ENCODE measurements around the gene ANO3. TPM values are rescaled to one million over a fixed set of nuclear protein-coding genes. Genes with fewer than 3 reads are reported as not detected.

Gene ANO3
- total and polyA plus RNA-seq, 12 donors, result 0.10 to 3.9 (median 0.65) TPM

- Histone ChIP-seq H3K4me3 (no peak overlapping the region), H3K27me3 (no peaks in the 10 kb centered on the region), H3K9me3 (replicated peaks in 1 of 3) (no peaks in the 10 kb centered on the region), H3K4me1 (replicated peaks in 1 of 2) (no peaks in the 10 kb centered on the region), H3K36me3 (replicated peaks in 1 of 2) (no peaks in the 10 kb centered on the region), H3K27ac (no peak overlapping the region)
- DNase-seq, result no peak
- no peak for TF ChIP-seq POLR2A (IDR thresholded peaks at IDR 0.05)
- TF ChIP-seq CTCF (IDR thresholded peaks at IDR 0.05), result no peak
- WGBS, 4 donors, result 42 to 52% (median 45%) methylated on average over 3 of the region's 3 CpGs
- intact Hi-C loops (cut with DNase I), result no loop called here
Measured at GRCh38 chr11:26557666-26558065, 225.7 kb downstream of the ANO3 start.

GRCh38 chr11:26558190-26558589 is 226.3 kb downstream of the ANO3 start:
- Histone ChIP-seq H3K9me3 (replicated peaks in 1 of 3) (no peaks in the 10 kb centered on the region), H3K27me3 (no peaks in the 10 kb centered on the region), H3K4me1 (replicated peaks in 1 of 2) (no peaks in the 10 kb centered on the region), H3K27ac (no peak overlapping the region), H3K36me3 (replicated peaks in 1 of 2) (no peaks in the 10 kb centered on the region), H3K4me3 (no peak overlapping the region)
- intact Hi-C loops (cut with DNase I), result no loop called here
- 59 to 70% (median 63%) methylated on average over 4 of the region's 4 CpGs for WGBS, 4 donors
- TF ChIP-seq CTCF (IDR thresholded peaks at IDR 0.05), result no peak
- no peak for DNase-seq

GRCh38 chr11:26569646-26570045 is 237.7 kb downstream of the ANO3 start:
- H3K9me3 ChIP-seq (replicated peaks in 1 of 3), result no peaks in the 10 kb centered on the region
- intact Hi-C loops (cut with DNase I), result no loop called here
- 36 to 64% (median 49%) methylated on average over 2 of the region's 2 CpGs for WGBS, 4 donors

GRCh38 chr11:26571861-26572654 is 240.1 kb downstream of the ANO3 start, which contains the start of gene MUC15:
Gene MUC15 (minus strand): TSS chr11:26572263. CDS start chr11:26567094, 5,169 bp downstream.
- no peak for TF ChIP-seq POLR2A (IDR thresholded peaks at IDR 0.05)
- TF ChIP-seq CTCF (IDR thresholded peaks at IDR 0.05), result no peak
- H3K4me1 ChIP-seq (replicated peaks in 1 of 2), result no peaks in the 10 kb centered on the region
- WGBS, 4 donors, result 64 to 70% (median 68%) methylated on average over 12 of the region's 12 CpGs
- H3K4me3 ChIP-seq, result no peak within 1 kb of the TSS
- intact Hi-C loops (cut with DNase I), result no loop called here
- no peaks in the 10 kb centered on the region for H3K27me3 ChIP-seq
- no peaks in the 10 kb centered on the region for H3K36me3 ChIP-seq (replicated peaks in 1 of 2)
- H3K27ac ChIP-seq, result no peak within 1 kb of the TSS
- no peak for DNase-seq
- no peaks in the 10 kb centered on the region for H3K9me3 ChIP-seq (replicated peaks in 1 of 3)

More at GRCh38 chr11:26569646-26570045, 237.7 kb downstream of the ANO3 start:
- H3K4me3 ChIP-seq, result no peak overlapping the region
- no peaks in the 10 kb centered on the region for H3K4me1 ChIP-seq (replicated peaks in 1 of 2)
- TF ChIP-seq POLR2A (IDR thresholded peaks at IDR 0.05) (no peak), CTCF (IDR thresholded peaks at IDR 0.05) (no peak)
- H3K36me3 ChIP-seq (replicated peaks in 1 of 2), result no peaks in the 10 kb centered on the region
- H3K27me3 ChIP-seq, result no peaks in the 10 kb centered on the region
- H3K27ac ChIP-seq, result no peak overlapping the region
- no peak for DNase-seq
